GM19043 (cell line): ENCODE measurements around the gene HCN2.
"Not testable (repeated sequence)": the region's sequence is repeated elsewhere in the genome, so short reads cannot be mapped to it uniquely, and the experiment has no call there.

Source experiments
- ATAC-seq: cut with Tn5 transposase; IDR thresholded peaks from one replicate; pipeline ENCODE4 v1.9.1; 2021; ENCODE audit warnings: low read depth; ENCODE audit not compliant: unreplicated experiment

HCN2 gene

GRCh38 chr19:602391-603301, 13.0 kb downstream of the HCN2 start:
- no peak for ATAC-seq

DNA sequence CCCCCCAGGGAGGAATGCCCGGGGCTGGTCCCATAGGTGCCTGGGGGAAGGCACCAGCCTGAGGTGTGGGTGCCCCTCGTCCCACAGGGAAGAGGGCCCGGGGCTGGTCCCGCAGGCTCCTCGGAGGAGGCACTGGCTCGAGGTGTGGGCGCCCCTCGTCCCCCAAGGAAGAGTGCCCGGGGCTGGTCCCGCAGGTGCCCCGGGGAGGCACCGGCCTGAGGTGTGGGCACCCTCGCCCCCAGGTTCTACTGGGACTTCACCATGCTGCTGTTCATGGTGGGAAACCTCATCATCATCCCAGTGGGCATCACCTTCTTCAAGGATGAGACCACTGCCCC, 13.6 kb downstream of the HCN2 start:
- not testable (repeated sequence) for ATAC-seq

GRCh38 chr19:603779-604178, 14.1 kb downstream of the HCN2 start:
- ATAC-seq: not testable (repeated sequence)

DNA sequence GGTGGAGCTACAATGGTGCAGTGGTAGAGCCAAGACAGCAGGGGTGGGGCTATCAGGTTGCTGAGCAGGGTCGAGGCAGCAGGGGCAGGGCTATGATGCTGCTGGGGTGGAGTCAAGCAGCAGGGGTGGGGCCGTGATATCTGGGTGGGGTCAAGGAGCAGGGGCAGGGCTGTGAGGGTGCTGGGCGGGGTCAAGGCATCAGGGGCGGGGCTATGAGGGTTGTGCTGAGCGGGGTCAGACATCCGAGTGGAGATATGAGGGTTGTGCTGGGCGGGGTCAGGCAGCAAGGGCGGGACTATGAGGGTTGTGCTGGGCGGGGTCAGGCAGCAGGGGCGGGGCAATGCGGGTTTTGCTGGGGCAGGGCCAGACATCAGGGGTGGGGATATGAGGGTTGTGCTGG, 14.7 kb downstream of the HCN2 start:
- no peak for ATAC-seq

DNA sequence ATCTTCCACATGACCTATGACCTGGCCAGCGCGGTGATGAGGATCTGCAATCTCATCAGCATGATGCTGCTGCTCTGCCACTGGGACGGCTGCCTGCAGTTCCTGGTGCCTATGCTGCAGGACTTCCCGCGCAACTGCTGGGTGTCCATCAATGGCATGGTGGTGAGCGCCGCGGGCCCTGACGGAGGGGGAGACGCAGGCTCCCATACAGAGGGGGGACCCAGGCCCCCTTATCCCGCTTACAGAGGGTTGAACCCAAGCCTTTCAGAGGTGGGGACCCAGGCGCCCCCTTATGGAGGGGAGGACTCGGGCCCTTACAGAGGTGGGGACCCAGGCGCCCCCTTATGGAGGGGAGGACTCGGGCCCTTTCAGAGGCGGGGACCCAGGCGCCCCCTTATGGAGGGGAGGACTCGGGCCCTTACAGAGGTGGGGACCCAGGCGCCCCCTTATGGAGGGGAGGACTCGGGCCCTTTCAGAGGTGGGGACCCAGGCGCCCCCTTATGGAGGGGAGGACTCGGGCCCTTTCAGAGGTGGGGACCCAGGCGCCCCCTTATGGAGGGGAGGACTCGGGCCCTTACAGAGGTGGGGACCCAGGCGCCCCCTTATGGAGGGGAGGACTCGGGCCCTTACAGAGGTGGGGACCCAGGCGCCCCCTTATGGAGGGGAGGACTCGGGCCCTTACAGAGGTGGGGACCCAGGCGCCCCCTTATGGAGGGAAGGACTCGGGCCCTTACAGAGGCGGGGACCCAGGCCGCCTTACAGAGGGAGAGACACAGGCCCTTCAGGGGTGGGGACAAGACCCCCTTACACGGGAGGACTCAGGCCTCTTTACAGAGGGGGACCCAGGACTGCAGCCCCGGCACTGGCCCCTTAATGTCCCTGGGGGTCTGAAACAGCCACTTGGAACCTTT, 15.6 kb downstream of the HCN2 start:
- not testable (repeated sequence) for ATAC-seq

DNA sequence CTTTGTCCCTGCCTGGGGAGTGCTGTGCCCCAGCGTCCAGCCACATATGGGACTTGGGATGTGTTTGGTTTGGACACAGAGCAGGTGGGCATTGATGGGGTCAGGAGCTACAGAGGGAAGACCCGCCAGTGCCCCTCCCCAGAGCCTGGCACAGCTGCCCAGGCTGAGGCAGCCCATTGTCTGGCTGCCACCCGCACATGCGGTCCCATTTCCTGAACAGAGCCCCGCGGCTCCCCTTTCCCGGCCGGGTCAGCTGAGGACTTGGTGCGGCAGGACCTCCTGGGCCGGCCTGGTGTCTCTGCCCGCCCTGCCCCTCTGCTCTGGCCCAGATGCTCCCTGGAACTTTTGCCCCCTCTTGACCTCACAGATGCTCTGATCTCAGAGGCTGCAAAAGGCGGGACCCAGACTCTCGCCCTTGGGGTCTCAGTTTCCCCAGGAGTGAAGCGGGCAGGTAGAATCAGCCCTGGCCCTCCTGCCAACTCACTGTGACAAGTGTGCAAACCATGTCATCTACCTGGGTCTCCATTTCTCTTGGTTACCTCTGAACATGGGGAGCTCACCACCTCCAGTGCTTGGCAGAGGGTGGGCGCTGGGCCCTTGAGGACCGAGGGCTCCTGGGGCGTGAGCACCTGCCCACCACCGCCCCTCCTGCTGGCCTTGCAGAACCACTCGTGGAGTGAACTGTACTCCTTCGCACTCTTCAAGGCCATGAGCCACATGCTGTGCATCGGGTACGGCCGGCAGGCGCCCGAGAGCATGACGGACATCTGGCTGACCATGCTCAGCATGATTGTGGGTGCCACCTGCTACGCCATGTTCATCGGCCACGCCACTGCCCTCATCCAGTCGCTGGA, 17.8 kb downstream of the HCN2 start:
- no peak for ATAC-seq

GRCh38 chr19:608155-609003, 18.7 kb downstream of the HCN2 start:
- no peak for ATAC-seq

DNA sequence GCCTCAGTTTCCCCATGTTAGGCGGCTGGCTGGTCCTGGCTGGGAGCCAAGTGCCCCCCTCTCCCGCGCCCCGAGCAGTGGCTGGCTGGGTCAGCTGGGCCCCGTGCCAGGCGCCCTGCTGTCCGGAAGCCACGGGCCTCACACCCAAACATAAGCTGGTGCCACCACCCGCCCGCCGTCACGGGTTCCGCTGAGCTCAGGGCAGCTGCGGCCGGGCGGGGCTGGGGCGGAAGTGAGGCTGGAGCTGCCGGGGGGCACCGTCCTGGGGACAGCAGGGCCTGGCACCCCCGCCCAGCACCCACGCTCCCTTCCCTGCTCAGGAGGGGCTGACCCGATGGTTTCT, 19.3 kb downstream of the HCN2 start:
- no peak for ATAC-seq

DNA sequence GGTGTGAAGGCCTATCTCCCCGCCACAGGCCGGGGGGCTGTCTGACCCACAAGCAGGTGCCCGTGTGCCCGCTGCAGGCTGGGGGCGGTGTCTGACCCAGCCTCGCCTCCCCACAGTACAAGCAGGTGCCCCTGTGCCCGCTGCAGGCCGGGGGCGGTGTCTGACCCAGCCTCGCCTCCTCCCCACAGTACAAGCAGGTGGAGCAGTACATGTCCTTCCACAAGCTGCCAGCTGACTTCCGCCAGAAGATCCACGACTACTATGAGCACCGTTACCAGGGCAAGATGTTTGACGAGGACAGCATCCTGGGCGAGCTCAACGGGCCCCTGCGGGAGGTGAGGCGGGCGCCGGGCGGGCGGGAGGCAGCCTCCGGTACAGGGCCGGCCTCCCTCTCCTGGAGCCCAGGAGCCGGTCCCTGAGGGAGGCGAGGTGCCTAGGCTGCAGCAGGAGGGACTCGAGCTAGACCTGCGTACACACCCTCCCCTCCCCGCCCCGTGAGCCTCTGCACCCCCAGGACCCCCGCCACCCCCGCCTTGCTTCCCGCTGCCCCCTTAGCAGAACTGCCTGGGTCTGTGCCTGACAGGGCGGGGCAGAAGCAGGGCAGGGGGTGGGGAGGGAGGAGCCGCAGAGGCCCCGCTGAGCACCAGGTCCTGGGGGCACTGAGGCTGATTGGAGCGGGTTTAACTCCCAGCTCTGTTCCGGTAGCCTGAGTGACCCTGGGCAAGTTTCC, 20.6 kb downstream of the HCN2 start:
- ATAC-seq: no peak

GRCh38 chr19:610801-611480, 21.3 kb downstream of the HCN2 start:
- no peak for ATAC-seq

DNA sequence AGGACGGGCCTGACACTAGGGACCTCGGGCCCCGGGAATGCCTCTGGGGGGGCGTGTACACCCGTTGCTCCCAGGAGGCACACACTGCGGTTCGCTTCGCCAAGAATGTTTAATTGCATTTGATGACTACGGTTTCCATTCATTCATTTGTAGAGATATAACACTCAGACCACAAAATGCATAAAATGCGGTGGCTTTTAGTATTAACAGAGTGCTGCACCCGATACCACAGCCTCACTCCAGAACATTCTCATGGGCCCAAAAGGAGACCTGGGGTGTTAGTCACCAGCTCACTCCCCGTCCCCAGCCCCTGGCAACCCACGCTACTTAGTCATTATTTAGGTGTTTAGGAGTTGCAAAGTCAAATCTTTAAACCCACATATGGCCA, 21.8 kb downstream of the HCN2 start:
- ATAC-seq: no peak

DNA sequence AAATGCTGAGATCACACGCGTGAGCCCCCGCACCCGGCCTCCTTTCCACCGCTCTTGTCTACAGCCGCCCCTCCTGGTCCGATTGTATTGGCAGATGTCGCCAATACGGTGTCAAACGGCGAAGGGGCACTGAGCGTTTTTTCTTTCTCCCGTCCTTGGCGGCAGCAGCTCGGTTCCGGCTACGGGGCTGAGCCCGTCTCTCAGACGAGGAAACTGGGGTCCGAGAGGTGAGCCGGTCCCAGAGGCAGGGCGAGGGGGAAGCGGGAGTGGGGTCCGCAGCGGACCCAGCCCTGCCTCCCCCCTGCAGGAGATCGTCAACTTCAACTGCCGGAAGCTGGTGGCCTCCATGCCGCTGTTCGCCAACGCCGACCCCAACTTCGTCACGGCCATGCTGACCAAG, 23.3 kb downstream of the HCN2 start:
- no peak for ATAC-seq

GRCh38 chr19:613732-614567, 24.3 kb downstream of the HCN2 start:
- ATAC-seq: no peak

DNA sequence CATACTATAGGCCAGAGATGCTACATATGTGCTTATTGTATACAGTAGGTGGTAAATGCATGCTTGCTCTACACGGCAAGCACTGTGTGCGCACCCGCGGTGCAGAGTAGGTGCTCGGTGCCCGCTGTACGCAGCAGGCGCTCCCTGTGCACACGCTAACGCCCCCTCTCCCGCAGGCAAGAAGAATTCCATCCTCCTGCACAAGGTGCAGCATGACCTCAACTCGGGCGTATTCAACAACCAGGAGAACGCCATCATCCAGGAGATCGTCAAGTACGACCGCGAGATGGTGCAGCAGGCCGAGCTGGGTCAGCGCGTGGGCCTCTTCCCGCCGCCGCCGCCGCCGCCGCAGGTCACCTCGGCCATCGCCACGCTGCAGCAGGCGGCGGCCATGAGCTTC, 25.9 kb downstream of the HCN2 start:
- no peak for ATAC-seq

GRCh38 chr19:616062-616700, 26.5 kb downstream of the HCN2 start:
- no peak for ATAC-seq

DNA sequence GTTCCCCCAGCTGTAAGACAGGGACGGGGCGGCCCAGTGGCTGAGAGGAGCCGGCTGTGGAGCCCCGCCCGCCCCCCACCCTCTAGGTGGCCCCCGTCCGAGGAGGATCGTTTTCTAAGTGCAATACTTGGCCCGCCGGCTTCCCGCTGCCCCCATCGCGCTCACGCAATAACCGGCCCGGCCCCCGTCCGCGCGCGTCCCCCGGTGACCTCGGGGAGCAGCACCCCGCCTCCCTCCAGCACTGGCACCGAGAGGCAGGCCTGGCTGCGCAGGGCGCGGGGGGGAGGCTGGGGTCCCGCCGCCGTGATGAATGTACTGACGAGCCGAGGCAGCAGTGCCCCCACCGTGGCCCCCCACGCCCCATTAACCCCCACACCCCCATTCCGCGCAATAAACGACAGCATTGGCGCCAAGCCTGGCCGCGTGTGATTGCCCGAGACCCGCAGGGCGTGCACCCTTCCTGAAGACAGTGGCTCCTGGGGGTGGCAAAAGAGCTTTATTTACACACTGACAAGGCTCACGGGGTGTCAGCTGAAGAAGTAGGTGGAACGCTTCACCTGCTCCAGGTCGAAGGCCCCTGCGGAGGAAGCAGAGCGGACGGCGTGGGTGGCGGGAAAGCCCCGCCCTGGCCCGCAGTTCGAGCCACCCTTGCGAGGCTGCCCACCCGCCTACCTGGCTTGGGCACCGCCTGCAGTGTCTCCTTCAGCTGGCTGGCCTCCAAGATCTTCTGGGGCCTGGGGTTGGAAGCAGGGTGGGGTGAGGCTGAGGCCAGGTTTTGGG, 27.3 kb downstream of the HCN2 start:
- ATAC-seq: no peak
